CD4-positive, alpha-beta T cell treated with Interleukin-15 for 1 hour (primary cell): ENCODE data around the gene CFAP58.

ENCODE experiments used
- DNase-seq: peaks from one replicate; pipeline ENCODE4 v3.0.0-alpha.2; 2020

Gene CFAP58

GRCh38 chr10:104487794-104488438, 134.3 kb downstream of the CFAP58 start:
- DNase-seq: no peak

GRCh38 chr10:104488439-104488832, 134.8 kb downstream of the CFAP58 start:
- DNase-seq: no peak

- no peak for DNase-seq
Observed at GRCh38 chr10:104492329-104492940, 138.8 kb downstream of the CFAP58 start.

GRCh38 chr10:104498347-104499081, 144.9 kb downstream of the CFAP58 start:
- no peak for DNase-seq

- no peak for DNase-seq
Observed at GRCh38 chr10:104501449-104501848, 147.8 kb downstream of the CFAP58 start.

GRCh38 chr10:104501864-104502579, 148.4 kb downstream of the CFAP58 start:
- DNase-seq: no peak

GRCh38 chr10:104502907-104503306, 149.3 kb downstream of the CFAP58 start:
- no peak for DNase-seq
